T1000 (cell line): Measurements from ENCODE around the gene ALOX5AP.
A peak's percentile ranks its signal among the peaks of the same experiment; 100 is the strongest.

Source experiments
- DNase-seq: peaks from one replicate; lab custom pipeline; 2025; ENCODE audit warnings: mixed read lengths; lab: John Stamatoyannopoulos, UW

Gene ALOX5AP

DNA sequence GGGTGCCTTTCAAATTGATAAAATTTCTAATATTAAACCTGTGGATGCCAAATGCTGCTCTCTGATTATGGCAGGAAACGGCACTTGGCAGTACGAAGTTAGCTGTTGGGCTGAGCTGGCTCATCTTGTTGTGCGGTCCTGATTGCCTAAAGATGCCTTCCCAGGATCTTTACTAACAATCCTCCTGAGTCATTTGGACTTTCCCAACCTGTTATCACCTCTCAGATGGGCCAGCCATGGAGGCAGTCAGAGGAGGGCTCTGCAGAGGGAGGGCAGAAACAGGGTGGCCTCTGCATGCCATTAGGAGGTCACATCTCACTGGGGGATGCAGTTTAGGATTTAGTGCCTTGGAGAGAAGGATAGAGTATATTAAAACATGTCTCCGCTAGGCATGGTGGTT lies 27.3 kb downstream of the ALOX5AP start:
- no peak for DNase-seq

DNA sequence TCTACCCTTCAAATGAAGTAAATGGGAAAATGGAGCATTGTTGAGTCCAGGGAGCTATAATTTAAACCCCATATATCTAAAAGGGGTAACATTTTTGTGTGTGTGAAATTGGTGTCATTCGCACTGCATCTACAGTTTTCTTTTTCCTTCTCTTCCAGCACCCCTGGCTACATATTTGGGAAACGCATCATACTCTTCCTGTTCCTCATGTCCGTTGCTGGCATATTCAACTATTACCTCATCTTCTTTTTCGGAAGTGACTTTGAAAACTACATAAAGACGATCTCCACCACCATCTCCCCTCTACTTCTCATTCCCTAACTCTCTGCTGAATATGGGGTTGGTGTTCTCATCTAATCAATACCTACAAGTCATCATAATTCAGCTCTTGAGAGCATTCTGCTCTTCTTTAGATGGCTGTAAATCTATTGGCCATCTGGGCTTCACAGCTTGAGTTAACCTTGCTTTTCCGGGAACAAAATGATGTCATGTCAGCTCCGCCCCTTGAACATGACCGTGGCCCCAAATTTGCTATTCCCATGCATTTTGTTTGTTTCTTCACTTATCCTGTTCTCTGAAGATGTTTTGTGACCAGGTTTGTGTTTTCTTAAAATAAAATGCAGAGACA lies 28.6 kb downstream of the ALOX5AP start:
- DNase-seq, result no peak

DNA sequence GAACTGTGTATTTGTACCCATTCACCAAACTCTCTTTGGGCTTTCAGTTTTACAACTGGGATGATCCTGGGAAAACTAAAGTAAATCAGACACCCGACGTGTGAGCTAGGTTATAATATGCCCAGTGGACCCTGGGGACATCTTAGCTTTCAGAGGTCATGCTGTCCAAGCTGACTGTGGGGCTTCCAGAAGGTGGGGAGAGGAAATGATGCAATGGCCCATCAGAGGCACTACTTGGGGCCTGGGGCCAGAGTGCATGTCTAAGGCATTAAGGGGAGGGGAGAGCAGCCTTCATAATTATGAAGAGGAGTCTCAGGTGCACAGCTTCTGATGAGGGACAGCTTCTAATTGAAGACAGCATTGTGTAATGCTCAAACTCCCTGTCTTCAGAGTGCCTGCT lies 30.9 kb downstream of the ALOX5AP start:
- no peak for DNase-seq

DNA sequence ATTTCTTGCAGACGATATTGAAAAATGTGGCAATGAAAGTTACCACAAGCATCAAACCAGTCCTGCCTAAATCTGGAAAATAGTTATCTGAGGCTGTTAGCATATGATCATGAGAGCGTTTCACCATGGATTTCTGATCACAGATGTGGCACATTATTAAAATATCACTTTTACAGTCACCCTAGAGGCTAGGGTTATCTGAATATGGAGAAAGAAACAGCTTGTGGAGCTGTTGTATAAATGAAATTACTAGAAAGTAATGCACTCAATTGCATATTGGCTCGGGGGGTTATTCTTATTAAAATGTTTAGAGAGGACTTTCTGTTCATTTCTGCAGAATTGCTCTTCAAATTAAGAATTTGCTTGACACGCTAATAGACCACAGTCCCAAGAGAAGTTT lies 35.6 kb downstream of the ALOX5AP start:
- no peak for DNase-seq

DNA sequence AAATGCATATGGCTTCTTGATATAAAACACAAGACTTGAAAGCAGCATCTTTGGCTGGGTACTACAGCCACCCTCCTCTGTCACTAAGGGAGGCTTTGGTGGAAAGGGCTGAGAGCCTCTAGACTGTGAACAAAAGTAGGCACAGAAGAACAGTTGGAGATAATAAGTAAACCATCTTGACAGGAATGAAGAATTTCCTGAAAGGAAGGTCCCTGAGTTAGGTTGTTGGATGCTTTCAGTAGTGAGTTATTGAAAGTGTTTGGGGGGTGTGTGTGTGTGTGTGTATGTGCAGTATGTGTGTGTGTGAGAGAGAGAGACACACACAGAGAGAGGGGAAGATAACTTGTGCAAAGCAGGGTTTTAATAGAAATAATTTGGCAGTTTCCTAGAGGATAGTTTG lies 38.2 kb downstream of the ALOX5AP start:
- no peak for DNase-seq

DNA sequence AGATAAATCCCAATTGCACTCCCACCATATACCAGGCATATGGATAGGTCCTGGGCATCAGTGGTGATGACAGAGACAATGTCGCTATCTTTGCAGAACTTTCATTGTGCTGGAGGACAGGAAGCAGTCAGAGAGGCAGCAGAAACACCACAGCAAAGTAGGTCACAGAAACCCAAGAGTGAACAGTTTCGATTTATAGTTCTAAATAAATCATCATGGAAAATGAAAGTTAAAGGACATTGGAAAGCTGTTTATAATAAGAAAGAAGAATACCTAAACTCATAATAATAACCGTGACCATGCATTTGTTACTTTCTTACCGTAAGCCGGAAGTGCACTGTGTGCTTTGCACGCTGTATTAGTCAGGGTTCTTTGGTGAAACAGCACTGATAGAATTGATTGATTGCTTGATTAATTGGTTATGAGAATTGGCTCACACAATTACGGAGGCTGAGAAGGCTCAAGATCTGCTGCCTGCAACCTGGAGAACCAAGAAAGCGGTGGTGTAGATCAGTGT lies 38.9 kb downstream of the ALOX5AP start:
- DNase-seq, result no peak

DNA sequence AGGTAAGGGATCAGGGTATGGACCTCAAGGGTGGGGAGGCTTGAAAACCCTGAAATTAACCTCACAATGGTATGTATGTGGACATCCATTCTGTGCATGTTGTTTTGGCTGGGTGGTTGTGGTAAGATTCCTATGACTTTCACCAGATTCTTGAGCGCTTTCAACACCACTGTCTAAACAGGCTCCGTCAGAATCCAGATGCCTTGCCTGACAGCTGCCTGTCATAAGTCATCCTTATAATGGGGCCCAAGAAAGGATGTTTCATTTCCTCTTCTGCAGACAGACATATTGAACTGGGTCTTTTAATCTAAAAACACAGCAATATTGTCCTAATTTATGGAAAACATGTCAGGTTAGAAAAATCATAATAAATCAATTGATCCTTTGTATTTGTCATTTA lies 41.3 kb downstream of the ALOX5AP start:
- DNase-seq, result no peak

DNA sequence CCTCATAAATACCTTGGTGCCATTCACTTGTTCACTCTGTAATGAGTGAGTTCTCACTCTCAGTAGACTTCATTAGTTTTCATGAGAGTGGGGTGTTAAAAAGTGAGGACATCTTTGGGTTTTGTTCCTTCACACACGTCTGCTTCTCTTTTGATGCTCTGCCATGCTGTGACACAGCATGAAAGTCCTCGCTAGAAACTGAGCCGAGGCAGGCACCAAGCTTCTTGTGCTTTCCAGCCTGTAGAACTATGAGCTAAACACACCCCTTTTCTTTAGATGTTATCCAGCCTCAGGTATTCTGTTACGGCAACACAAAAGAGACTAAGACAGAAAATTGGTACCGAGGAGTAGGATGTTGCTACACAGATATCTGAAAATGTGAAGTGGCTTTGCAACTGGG lies 43.7 kb downstream of the ALOX5AP start:
- no peak for DNase-seq

DNA sequence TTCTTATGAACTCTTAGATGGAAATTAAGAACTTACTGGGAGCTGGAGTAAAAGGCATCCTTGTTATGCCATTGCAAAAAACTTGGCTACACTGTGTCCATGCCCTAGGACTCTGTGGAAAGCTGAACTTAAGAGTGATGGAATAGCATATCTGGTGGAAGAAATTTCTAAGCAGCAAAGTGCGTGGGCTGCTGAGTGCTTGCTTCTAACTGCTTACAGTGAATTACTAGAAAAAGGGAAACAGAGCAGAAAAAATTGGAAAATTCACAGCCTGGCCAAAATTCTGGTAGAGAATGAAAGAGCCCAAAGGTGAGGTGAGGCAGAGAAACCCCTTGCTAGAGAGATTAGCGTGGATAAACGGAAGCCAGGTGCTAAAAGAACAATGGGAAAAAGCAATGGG lies 44.3 kb downstream of the ALOX5AP start:
- DNase-seq, result no peak

DNA sequence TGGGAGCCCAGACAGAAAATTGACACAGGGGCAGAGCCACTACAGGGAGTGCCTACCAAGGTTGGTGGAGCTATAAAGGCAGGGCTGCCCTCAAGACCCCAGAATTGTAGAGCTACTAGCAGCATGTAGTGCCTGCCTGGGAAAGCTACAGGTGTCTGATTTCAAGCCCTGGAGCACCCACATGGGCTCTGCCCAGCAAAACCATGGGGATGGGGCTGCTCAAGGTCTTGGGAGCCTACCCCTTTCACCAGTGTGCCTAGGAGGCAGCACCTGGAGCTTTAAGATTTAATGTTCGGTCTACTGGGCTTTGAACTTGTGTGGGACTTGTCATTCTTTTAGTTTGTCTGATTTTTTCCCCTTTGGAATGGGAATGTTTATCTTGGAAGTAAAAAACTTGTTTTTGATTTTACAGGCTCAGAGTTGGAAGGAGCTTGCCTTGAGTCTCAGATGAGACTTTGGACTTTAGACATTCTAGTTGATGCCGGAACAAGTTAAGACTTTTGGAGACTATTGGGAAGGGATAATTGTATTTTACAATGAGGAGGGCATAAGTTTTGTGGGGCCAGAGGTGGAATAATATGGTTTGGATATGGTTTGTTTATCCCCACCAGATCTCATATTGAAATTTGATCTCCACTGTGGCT lies 45.1 kb downstream of the ALOX5AP start:
- no peak for DNase-seq

DNA sequence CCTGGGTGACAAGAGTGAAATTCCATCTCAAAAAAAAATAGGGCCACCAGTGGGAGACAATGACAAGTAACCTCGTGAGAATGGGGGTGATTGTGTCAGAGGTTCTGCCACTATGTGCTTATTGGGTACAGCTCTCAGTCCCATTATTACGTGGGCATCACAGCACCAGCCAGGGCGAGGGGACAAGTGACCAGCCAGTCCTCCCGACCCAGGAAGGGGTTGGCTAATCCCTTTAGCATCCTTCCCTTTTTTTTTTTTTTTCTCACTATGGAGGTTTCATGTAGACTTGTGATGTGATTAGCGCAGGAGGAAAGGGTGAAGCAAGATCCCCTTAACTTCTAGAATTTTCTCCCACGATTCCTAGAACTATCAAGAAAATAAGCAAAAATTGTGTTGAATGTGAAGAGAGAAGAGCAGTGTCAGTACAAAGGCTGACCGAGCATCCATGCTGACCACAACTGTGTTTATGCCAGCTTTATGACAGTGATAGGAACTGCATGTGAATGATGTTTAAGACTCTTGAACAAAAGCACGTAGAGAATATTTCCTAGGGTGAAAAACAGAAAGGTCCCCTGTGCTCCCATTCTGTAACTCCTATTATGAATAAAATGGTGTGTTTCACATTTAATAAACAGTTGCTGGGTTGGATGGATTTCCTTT lies 50.0 kb downstream of the ALOX5AP start:
- no peak for DNase-seq

DNA sequence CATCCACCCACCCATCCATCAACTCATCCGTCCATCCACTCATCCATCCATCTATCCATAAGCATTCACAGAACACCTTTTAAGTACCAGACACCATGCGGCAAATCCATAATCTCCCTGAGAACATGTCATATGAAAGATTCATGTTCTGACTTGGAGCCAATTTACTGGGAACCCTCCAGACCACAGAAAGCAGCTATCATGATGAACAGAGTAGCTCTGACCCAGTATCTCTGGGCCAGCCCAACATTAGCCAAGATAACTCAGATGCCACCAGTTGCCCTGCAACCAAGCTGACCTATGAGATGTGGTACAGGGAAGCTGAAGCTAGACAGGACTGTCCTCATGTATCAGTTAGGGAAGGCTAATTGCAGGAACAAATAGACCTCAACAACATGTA lies 51.3 kb downstream of the ALOX5AP start:
- DNase-seq, result no peak

DNA sequence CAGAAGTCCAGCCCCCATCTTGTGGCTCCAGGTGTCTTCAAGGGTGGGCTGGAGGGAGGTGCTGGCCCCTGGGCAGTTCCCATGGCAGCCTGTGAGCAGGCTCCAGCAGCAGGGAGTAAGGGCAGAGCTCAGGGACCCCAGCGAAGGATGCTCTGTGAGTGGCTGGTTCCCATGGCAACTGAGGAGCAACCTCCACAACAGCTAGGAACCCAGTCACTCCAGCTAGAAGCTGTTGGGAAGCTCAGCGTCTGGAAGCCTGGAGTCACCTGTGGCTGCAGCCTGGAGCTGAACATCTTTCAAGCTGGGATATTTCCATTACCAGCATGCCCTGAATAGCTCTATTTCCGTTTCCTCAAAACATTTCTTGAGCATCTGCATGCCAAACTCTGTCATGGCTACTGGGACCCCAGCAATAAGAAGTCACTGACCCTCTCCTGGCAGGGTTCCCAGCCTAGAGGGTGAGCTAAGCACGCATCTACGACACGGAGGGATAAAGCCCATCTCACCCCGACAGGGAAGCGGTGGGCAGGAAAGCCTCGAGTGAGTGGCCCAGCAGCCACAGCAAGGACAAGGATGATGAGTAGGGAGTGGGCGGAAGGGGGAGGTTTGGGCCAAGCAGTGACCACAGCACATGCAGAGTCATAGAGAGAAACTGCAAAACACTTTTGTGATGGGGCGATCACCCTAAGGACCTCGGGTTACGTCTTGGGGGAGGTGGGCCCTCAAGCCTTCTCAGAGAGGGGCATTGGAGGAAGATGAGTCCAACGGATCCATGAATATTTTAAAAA lies 52.6 kb downstream of the ALOX5AP start:
- no peak for DNase-seq

DNA sequence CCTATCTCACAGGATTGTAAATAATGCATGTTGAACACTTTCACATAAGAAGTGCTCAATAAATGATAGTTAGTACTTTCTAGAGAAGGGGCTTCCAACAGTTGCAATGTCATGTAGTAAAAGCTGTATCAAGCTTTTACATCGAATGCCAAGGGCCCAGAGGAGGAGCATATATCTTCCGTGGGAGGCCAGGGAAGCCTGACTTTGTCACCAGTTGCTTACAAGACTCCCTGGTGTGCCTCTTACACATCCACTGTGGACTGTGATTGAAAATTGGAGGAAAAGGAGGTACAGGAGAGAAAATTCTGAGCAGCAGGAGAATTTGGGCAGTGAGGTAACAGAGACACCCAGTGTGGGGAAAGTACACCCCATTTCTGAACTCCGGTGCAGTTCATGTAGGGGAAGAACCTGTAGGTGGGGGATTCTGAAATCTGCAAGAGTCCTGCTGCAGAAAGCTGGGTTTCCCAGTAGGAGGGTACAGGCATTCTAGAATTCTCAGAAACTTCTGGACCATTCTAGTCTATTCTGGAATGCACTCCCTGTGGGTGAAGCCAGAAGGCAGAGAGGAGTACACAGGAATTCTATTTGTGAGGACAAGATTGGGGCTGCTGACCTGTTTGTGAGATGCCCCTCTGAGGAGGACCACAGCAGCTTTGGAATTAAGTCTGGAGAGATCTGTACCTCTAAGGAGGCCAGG lies 54.0 kb downstream of the ALOX5AP start:
- DNase-seq, result no peak

DNA sequence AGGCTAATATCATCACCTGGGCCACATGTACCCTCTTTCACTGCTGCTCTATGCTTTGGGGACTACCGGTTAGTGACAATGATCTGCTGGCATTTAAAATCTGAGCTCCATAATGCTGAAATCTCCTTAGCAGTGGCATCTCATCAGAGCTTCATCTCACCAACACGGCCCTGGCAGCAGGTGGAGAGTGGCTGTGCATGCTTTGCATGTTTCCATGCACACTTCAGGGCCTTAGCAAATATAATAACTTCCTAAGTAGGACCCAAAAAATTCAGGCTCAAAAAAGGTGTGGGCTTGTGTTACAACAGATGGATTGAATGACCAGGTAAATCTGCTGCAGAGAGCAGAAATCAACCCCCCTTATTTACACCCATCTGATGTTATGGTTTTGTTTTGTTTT lies 55.2 kb downstream of the ALOX5AP start:
- DNase-seq, result no peak

DNA sequence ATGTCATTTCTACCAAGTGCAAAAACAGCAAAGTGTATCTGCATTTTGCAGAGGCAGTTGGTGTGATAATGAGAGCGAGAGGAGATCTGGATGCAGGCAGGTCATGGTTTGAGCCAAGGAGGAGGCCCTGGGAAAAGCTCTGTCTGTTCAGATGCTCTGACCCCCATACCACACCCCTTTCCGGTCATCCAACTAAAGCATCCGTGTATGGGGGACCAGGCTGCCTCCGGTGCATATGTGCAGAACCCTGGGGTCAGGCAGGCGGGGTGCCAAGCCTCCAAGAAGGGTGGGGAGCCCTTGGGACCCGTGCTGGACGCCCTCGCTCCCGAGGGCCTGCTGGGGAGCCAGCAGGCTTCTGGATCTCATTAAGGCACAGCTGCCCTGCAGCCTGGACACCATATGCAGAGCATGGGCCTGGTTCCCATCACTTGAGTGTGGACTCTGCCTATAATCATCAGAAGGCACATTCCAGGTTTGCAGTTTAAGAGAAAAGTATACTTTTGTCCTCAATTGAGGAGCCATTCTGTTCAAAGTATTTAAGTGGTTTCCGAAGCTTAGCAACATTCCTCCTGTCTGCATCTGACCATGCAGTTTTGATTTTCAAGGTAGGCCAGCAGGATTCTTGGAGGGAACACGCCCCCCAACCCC lies 56.1 kb downstream of the ALOX5AP start:
- no peak for DNase-seq

DNA sequence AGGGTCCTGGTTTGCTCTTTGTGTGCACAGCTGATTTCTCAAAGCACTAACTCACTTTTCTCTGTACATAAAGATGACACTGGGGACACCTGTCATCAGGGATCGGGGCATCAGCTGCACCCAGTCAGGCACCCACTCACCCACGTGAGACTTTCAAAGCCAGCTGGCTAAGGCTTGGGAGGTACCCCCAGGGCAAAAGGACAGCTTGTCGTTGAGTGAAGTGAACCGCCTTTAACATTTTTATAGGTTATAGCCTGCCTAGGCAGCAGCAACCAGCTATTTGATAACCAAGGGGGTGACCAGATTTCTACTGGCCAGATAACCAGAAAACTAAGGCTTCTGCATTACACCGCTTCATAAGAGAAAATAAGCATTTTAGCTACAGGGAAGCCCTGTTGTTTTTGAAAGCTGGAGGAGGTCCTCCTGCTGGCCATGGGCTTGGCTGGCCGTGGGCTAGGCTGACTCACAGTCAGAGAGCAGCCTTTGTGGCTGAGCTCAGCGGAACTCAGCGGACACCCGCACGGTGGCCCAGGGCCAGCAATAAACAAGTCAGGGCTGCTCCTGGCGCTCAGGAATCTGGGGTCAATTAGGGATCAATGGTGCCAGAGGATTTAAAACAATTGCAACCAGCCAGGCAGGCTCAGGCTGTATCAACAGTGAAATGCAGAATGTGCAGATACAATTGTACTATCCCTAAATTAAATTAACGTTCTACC lies 57.1 kb downstream of the ALOX5AP start:
- DNase-seq, result peak; percentile 76

DNA sequence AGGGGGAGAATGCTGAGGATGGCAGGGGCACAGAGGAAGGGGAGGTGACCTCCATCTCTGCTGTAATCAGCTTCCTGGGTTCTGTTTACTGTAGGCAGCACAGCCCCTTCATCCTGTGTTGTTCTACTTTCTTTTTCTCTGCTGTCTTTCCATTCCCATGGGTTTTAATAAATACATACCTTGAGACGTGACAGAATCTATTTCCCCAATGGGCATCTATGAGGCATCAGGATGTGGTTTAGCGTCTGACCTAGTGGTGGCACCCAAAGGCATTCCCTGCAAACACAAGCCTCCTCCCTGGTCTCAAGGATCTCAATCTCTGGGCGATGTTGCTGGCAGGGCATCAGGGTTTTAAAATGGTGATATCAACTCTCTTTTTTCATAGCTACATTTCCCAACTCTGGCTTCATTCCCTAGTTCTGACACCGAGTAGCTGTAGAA lies 60.8 kb downstream of the ALOX5AP start:
- peak; percentile 37 for DNase-seq

DNA sequence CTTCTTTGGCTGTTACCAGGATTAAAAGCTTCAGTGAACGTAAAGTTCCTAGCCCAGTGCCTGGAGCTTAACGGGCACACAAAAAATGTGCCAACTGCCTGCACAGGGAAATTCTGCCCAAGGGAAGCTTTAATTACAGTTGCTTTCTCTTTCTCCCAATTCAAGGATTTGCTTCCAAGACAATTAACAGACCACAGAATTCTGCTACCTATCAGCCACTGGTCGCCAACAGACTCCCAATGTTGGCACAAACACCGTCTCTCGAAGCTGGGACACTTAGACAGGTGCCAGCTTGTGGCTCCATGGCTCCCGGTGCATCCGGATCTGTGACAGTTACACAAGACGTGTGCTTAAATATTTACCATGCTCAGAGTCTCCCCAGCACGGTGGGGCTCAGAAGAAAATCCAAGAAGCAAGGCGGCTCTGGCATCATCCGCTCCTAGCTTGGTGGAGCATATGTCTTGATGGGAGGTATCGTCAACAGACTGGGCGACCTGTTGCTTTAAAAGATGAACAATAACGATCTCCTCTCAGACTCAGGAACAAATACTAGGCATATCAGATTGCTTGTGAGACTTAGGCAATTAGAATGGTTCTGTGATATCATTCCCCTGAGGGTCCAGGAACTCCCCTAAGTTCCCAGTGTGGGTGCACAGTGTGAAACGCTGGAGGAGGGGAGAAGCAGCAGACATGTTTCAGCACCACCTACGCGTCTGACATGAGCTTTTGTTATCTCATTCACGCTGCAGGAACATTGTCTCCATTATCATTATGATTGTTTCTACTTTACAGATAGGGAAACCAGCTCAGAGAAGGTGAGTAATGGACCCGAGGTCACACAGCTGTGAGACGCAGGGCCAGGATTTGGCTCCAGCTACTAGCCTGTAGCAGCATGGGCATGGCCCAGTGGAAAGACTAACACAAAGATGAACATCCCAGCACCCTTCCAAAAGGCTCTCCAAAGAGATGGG lies 61.6 kb downstream of the ALOX5AP start:
- no peak for DNase-seq
